Measurements from ENCODE around the gene CACNA2D3. TPM values are rescaled to one million over a fixed set of nuclear protein-coding genes. Genes with fewer than 3 reads are reported as not detected.

Gene CACNA2D3
- total RNA-seq, 1 donor from 2014 or later = 0.48 TPM

DNA sequence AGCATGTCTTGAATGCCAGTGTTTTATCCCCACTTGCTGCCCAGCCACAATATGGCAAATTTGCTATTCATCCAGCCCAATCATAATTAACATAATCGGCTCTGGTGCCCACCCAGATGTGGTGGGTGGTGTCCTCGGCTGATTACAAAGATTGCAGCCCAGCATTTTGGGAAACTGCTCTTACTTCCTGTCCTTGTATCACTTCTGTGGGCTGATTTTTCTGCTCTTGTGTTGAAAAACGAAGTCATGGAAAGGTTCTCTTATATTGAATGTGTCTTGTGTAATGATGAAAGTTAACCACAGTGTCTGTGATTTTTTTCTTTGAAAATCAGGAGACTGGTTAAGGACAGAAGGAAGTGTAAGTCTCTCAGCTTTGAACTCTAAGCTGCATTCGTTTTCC is 141.7 kb downstream of the CACNA2D3 start:
- DNase-seq (ENCODE audit: low spot score) = no peak

DNA sequence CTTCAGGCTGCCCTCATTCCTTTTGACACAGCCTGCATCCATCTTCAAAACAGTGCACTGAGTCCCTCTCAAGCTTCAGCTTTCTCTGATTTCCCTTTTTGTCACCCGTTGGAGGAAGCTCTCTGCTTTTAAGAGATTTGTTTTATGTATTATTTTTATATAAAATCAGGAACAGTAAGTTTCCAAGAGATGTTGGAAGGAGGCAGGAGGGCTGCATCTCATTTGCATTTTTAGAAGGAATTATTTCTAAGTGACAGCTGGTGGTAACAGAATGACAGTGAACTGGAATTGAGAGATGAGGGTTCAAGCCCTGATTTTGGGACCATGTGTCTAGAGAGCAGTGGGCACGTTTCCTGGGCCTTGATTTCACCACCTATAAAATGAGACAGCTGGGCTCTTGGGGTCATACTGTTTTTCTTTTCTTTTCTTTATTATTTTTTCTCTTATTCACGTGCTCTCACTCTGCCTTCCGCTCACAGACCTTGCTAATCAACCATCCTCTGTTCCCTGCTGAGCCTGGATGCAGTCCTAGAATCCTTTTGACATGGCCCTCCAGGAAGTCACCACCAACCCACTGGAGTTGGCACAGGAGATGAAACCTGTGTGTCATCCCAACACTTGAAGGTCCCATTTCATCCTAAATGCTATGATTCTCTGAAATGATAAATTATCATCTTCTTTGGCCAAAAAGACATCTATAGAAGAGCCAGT is 148.6 kb downstream of the CACNA2D3 start:
- DNase-seq (ENCODE audit: low spot score) = no peak

DNA sequence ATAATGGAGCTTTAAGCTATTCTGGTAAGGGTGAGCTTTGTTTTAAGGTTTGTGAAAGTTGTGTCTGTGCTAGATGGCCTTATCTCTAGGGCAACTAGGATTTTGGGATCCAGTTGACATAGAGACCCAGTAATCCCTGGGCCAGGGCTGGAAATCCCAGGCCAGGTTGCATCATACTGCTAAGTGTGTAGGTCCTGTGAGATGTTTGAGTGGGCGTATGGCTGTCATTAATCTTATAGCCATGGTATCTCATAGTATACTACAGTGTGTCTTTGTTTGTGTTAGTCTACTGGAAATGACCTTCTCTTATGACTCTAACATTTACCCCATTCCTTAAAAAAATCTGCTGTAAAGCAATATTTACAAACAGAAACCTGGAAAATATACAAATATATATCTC is 151.4 kb downstream of the CACNA2D3 start:
- DNase-seq (ENCODE audit: low spot score) = no peak

DNA sequence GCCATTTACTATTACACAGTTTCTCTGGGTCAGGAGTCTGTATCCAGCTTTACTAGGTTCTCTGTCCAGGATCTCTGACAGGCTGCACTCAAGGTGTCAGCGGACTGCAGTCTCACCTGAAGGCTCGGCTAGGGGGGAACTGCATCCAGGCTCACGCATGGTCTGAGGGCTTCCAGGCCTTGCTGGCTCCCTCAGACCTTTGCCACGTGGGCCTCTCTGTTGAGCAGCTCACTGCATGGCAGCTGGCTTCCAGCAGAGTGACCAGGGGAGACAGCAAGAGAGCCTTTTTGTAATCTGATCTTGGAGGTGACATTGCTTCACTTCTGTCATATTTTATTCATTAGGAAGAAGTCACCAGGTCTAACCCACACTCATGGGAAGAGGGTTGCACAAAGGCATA is 152.3 kb downstream of the CACNA2D3 start:
- DNase-seq (ENCODE audit: low spot score) = no peak

DNA sequence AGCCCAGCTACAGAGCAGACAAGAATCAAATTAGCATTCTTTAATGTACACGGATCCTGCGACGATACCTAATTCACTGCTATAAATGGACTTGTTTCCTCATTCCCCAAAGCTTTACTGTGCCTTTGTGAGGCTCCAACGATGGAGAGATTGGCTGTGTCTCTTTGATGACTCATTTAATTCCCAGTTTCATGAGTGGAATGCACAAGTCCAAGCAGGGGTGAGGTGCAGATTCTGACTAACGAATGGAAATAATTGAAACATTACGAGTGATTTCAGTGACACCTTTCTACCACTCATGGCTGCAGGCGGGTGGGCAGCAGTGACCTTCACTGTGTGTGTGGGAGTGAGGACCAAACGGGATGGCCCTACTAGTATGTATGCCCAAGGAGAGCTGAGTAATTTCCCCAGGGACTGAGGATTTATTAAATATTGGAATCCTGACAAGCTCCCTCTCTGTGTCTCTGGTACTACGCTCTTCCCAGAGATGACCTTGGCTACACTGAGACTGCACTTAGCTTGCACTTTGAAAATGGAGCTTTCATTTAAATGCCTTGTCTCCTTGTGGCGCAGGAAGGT is 156.7 kb downstream of the CACNA2D3 start:
- no peak for DNase-seq (ENCODE audit: low spot score)

DNA sequence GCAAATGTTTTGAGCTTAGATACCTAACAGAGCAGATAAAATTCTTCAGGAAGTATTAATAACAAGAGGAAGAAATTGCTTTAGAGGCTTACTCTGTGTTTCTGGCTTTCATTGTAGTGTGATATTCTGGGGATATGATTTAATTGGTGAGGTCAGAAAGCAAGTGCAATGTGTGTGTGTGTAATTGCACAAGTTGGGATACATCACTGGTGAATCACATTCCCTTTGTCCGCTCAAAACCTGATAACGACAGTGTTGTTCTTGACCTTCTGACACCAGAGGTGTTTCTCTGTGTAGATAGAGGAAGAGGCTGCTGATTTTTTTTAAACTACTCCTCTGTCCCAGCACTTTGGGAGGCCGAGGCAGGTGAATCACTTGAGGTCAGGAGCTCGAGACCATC is 161.1 kb downstream of the CACNA2D3 start:
- DNase-seq (ENCODE audit: low spot score) = no peak

DNA sequence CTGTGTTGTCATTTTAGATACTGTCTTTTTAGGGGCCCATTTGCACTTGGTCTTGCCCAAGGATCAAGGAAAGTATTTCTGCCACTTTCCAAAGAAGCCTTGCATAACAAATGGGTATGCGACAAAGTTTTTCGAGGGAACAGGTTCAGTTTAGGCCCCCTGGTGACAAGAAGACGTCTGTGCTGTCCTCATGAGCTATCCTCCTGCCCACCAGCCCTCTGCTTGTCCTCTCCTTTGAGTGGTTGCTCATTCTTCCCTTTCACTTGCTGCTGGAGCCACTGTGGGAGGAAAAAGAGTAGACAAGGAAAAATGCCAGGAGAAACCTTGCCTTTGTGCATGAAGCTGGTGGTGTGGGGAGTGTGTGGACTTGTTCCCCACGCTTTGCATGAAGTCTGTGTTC is 171.9 kb downstream of the CACNA2D3 start:
- no peak for DNase-seq (ENCODE audit: low spot score)

DNA sequence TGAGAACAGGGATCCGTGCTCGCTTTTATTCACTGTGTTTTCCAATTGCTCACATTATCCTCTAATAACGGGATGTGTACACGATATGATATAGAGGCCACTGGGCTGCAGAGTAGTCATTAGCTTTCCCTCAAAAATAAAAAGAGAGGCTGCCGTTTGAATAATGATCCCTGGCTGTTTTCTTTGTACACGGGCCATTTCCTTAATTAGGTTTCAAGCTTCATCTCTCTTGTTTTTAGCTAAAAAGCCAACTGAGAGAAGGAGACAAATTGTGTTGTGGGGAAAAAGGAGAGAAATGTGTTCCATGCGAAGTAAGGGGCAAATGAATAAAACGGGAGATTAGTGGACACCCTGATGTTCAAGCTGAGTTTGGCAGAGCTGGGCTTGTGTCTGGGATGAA is 174.2 kb downstream of the CACNA2D3 start:
- no peak for DNase-seq (ENCODE audit: low spot score)

DNA sequence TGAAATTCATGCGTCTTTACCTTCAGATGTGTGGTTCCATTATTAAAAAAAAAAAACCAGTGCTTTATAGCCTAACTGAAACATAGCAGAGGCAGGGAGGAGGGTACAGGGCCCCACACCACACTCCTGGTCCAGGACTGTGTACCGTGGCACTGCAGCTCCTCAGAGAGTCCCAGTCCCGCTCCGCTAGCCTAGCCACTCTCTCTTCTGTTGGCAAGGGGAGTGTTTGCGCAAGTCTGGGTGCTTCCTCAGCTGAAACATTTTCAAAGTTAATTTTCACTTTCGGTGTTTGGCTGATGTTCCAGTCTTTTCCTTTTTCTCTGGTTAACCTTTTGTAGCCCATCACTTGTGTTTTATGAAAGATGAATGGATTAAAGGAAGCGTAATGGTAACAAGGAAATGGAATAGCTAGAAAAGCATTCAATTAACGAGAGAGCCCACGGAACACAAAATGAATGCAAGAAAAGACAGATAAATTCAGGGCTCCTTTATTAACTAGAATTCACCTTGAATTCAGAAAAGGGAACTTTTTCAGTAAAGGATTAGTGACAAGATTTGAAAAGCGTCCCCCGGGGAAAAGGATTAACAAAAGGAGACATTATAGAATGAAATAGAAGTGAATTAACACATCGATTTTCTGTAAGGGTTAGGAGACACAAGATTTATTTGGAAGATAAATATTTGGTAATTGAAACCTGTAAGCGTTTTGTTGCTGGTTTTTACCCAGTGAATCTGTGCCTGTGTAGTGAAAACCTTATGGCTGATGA is 177.0 kb downstream of the CACNA2D3 start:
- DNase-seq (ENCODE audit: low spot score) = no peak

DNA sequence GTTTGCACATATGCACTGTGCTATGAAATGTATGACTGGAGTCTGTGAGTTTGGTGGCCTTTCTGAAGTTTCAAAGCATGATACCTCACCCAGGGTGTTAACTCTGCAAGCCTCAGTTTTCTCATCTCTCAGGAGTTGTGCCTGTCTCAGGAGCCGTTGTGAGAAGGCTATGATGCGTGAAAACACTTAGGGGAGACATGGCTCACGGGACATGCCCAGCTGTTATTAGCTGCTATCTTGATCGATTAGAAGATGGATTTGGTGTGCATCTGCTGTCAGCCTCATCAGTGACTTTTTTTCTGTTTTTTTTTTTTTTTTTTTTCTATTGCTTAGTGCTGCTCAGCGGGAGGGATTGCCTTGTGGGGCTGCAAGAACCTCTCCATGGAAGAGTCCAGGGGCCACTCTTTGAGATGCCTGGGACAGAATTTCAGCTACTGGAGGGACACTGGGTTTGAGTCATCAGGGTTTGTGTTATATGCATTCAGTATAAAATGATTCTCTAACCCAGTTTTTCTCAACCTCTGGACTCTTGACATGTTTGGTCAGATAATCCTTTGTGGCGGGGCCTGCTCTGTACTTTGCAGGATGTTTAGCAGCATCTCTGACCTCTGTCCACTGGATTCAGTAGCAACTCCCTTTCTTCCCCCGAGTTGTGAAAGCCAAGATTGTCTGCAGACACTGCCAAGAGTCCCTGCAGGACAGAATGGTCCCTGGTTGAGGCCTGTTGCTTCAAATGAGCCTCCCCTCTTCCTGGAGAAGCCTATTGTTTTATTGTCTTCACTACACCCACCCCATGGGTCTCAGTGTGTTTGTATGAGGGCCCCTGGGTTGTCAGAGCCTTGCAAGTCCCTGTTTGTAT is 181.4 kb downstream of the CACNA2D3 start:
- no peak for DNase-seq (ENCODE audit: low spot score)

DNA sequence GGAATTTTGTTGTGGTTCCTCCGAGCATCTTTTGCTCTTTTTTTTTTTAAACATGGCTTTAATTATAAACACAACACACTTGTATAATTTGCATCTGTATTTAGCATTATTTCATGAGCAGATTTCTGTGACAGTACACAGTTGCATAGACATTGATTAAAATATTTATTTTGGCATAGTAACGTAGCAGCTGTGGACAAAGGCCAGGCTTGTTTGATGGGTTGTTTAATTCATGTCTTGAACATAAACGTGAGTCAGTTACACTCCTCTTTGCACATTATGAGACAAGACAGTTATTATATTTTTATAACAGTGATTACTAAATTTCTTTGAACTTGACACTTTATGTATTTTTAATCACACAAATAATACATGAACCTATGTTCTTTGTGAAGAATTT is 182.5 kb downstream of the CACNA2D3 start:
- no peak for DNase-seq (ENCODE audit: low spot score)

DNA sequence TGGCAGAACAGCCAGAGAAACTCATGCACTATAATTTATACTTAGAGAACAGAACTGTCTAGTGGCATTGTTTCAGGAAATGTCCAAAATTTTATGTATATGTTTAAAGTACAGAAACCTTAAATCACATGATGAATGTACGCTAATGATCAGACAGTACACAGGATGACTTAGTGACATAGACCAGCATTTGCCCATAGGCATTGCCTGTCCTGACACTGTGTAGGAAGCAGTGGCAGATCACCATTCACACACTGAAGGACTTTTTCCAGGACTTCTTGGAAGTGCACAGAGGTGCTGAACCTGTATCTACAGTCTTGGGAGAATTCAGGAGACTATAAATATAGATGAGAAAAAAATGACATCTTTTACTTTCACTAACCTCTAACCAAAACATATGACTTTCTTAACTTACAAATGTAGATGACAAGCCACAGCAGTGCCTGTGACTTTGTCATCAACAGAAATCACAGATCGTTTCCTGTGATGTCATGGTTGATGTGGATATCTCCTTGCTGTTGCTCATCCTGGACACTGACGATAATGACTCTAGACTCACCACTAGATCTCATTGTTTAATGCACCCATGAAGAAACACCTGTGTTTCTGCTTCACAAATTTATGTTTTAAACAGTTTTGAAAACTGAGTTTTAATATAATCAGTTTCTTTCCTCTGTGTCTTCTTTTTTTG is 183.2 kb downstream of the CACNA2D3 start:
- no peak for DNase-seq (ENCODE audit: low spot score)

DNA sequence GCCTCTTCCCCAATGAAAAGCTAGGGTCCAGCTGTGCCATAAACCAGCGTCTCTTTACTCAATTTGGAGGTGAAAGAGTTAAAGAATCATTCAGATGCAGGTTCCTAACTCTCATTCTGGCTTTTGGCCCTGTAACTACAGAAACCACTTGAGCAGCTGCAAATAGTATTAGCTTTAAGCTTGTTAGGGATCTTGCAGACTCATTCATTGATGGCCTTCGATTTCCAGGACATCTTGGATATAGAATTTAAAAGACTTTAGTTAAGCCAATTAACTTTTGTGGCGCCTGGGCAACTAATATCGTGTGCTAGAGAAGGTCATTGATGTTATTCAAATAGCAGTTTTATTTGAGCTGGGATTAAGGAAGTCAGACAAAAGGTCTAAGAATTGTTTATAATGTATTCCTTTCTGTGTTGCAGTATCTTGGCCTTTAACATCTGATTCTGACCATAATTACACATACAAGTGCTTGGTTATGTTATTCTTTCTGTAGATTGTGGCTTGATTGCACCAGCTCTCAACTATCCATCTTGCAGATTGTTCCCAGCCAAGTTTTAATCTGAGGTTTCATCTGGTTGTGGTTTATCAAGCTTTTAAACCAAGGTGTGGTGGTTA is 185.3 kb downstream of the CACNA2D3 start:
- no peak for DNase-seq (ENCODE audit: low spot score)

DNA sequence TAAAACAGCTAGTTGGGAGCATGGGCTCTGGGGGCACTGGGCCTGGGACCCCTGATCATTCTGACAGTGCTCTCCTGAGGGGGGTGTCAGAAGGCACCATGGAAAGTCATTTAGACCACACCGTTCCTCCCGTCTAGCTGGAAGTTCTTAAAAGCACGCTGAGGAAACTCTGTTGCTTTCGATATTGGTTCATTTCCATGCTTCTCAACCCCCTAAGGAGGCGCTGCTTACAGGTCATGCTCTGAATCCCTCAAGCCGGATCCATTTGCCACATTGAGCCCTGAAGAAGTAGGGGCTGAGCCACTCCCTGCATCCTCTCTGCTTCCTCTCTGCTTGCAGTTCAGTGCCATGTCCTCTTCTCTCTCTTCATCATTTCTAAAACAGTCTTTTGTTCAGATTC is 187.2 kb downstream of the CACNA2D3 start:
- no peak for DNase-seq (ENCODE audit: low spot score)

DNA sequence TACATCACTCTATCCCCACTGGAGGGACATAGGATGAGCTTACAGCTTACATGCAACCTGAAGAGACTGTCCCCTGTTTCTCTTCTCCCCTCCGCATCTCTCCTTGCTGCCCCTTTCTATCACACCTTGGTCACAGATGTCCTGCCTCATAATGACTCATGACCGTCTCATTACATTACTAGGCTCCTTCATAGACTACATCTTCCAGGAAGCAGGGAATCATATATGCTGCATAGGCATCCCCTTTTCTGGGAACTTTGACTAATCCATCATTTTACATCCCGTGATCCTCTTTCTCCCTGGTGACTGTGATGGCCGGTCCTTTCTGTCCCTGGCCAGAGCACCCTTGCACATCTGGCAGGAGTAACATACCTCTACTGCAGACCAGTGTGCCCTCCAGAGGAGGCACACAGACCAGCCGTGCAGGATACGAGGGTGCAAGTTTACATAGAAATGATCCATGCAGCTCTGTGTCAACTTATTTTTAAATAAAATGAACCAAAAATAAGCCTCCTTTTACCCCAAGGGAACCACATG is 188.9 kb downstream of the CACNA2D3 start:
- DNase-seq (ENCODE audit: low spot score) = no peak

DNA sequence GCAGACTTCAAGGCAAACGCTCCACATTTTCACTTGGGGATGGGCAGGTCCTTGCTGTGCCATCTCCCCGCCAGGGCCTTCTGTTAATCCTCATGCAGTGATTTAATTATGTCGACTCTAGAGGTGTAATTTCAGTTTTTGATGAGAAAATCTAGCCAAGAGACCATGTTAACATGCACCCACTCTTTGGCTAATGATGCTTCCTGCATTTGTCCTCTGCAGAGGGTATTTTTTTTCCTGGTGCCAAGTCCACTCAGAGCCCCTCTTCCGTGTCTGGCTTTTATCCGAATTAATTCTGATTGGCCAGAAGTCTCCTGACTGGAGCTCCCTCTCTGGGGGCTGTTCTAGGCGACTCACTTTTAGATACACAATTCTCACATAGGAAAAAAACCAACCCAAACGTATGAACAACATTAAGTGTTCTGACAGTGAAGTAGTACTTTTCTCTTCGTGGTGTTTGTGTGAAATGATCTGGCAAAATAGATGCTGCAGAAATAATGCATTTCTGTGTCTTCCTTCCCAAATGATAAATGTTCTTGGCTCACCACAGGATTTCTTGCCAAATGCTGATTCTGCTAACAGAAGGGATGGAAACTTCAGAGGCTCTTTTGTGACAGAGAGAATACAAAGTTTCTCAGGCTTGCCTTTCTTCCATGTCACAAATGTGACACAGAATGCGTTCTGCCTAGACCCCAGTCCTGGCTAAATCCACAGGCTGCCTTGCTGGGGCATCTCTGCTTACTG is 190.0 kb downstream of the CACNA2D3 start:
- DNase-seq (ENCODE audit: low spot score) = no peak

DNA sequence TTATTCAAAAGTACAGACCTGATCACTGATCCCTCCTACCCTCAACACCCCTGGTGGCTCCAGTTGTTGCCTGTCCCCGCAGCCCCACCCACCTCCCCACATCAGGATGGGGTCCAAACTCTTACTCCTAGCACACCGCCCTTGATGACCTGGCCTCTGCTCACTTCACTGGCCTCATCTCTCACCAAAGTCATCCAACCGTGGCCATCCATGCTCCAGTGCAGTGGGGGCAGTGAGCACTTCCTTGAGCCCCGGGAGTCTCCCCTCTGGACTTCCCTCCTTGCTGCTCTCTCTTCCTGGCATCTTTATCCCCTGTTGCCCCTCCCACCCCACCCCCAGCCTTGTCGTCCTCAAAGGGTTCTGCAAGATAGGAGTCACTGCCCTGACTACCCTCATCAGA is 191.1 kb downstream of the CACNA2D3 start:
- DNase-seq (ENCODE audit: low spot score) = no peak

DNA sequence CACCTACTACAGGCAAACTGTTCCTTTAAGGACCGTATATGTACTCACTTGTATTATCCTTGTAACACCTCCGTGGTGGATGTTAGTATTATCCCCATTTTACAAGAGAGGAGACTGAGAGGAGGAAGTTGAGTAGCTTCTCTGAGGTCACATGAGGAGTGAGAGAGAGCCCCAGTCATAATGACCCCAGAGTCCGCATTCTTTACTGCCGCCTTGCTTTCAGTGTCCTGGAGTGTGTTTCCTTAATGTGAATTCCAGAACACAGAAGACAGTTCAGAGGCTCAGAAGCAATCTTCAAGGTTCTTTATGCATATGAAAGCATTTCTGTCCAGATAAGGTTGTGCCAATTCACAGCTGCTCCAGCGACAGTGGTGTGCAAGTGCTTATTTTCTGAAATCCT is 199.2 kb downstream of the CACNA2D3 start:
- no peak for DNase-seq (ENCODE audit: low spot score)

DNA sequence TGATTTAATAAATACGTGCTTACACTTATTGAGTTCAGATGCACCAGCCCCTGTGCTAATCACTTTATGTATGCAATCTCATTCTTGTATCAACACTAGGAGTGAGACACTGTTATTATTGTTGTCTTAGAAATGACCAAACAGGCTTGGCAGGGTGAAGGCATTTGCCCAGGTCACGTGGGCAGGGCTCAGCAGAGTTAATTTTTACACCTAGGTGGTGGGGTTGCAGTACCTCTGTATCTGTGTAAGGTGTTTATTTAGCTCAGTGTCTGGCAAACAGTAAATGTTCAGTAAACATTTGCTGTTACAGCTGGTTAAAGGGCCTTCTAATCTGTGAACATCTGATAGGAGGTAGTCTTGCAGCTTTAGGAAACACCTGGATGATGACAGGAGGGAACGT is 200.0 kb downstream of the CACNA2D3 start:
- DNase-seq (ENCODE audit: low spot score) = no peak

DNA sequence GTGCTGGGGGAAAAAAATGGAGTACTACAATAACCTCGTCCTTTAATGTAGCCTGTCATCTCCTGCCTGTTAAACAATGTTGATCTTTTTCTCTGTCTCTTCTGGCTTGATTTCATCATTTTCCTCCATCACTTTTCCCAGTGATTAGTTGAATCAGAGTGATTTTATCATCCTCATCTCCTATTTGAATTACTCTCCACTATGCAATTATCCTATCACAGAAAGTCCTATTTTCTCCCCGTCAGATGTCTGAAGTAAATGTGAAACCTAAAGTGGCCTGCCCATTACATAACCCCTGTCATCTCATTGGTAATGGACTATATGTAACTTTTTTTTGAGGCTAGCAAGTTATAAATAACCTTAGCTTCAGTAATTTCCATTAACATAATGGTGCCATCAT is 201.8 kb downstream of the CACNA2D3 start:
- no peak for DNase-seq (ENCODE audit: low spot score)
